ENCODE data around the gene LRRC45.

DNA sequence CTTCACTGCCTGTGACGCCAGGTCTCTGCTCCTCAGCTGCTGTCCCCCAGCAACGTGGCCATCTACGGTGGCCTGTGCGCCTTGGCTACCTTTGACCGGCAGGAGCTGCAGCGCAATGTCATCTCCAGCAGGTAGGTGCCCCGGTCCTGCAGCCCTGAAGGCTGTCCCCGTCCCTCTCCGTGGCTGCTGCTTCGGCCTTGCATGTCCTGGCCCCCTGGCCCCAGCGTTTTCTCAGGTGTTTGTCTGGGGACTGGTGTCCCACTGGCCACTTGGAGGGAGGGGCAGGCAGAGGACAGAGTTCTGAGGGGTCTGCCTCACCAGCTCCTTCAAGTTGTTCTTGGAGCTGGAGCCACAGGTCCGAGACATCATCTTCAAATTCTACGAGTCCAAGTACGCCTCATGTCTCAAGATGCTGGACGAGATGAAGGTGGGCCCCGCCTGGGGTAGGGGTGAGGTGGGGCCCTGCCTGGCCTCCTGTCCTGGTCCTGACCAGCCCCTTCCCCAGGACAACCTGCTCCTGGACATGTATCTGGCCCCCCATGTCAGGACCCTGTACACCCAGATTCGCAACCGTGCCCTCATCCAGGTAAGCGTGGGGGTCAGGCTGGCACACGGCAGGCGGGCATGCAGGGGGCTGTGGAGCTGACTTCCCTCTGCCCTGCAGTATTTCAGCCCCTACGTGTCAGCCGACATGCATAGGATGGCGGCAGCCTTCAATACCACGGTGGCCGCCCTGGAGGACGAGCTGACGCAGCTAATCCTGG, 33.0 kb downstream of the LRRC45 start:
- no peak for TF ChIP-seq POLR2AphosphoS5 (IDR thresholded peaks at IDR 0.05)
- TF ChIP-seq, protein P1, sequence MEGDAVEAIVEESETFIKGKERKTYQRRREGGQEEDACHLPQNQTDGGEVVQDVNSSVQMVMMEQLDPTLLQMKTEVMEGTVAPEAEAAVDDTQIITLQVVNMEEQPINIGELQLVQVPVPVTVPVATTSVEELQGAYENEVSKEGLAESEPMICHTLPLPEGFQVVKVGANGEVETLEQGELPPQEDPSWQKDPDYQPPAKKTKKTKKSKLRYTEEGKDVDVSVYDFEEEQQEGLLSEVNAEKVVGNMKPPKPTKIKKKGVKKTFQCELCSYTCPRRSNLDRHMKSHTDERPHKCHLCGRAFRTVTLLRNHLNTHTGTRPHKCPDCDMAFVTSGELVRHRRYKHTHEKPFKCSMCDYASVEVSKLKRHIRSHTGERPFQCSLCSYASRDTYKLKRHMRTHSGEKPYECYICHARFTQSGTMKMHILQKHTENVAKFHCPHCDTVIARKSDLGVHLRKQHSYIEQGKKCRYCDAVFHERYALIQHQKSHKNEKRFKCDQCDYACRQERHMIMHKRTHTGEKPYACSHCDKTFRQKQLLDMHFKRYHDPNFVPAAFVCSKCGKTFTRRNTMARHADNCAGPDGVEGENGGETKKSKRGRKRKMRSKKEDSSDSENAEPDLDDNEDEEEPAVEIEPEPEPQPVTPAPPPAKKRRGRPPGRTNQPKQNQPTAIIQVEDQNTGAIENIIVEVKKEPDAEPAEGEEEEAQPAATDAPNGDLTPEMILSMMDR (IDR thresholded peaks at IDR 0.05): no peak
- no peak for TF ChIP-seq POLR2A (IDR thresholded peaks at IDR 0.05)
- no peak for TF ChIP-seq EP300 (IDR thresholded peaks at IDR 0.05)

Measured in stomach (tissue), 4 donors.